C4-2B (cell line): ENCODE data around the gene UQCR11.
"Not testable (repeated sequence)": the region's sequence is repeated elsewhere in the genome, so short reads cannot be mapped to it uniquely, and the experiment has no call there.

Experiments
- H3K27ac ChIP-seq: fragments of 450-650 bp; 2 replicates; pipeline ENCODE4 v1.5.1; 2017
- ZFX ChIP-seq: fragments of 450-650 bp; IDR thresholded peaks from 2 replicates; pipeline ENCODE4 v1.6.1; 2017
- TF ChIP-seq, protein P1 (sequence below): fragments of 450-650 bp; conservative IDR thresholded peaks from 2 replicates; pipeline ENCODE4 v1.5.1; 2017; ENCODE audit warnings: mild to moderate bottlenecking

UQCR11 gene

DNA sequence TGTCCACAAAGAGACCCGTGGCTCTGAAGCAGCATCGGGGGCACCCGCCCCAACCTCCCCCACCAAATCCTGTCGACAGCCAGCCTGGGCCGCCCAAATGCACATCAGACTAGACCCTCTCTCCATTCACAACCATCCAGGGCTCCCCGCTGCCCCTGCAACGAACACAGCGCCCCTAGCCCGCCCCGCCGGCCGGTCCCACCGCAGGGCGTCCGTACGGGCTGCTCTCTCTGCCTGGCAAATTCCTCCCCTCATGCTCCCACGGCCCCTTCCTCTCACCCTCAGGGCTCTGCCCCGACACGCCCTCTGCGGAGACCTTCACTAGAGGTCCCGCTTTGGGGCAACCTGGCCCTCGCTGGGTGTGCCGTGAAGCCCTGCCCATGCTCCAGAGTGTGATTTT lies 40.0 kb upstream of the UQCR11 start:
- TF ChIP-seq, protein P1, sequence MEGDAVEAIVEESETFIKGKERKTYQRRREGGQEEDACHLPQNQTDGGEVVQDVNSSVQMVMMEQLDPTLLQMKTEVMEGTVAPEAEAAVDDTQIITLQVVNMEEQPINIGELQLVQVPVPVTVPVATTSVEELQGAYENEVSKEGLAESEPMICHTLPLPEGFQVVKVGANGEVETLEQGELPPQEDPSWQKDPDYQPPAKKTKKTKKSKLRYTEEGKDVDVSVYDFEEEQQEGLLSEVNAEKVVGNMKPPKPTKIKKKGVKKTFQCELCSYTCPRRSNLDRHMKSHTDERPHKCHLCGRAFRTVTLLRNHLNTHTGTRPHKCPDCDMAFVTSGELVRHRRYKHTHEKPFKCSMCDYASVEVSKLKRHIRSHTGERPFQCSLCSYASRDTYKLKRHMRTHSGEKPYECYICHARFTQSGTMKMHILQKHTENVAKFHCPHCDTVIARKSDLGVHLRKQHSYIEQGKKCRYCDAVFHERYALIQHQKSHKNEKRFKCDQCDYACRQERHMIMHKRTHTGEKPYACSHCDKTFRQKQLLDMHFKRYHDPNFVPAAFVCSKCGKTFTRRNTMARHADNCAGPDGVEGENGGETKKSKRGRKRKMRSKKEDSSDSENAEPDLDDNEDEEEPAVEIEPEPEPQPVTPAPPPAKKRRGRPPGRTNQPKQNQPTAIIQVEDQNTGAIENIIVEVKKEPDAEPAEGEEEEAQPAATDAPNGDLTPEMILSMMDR, result no peak
- no peak for TF ChIP-seq ZFX
- H3K27ac ChIP-seq, result no peak overlapping the region

DNA sequence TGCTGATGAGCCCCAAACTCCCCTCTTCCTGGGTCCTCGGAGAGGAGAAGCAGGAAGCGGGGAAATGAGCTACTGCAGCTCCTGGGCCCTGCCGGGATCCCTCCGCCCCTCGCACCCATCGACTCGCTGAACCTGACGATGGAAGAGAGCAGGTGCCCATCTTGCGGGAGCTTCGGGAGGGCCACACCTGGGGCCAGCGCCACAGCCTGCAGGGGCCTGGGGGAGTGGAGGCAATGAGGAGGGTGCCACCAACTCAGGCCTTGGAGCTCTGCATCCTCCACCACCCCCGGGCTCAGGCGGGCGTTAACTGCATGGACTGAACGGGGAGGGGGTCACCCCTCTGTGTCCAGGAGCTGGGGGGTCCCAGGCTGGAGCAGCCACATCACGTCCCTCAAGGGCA lies 38.8 kb upstream of the UQCR11 start:
- TF ChIP-seq, protein P1, result no peak
- no peak for TF ChIP-seq ZFX

DNA sequence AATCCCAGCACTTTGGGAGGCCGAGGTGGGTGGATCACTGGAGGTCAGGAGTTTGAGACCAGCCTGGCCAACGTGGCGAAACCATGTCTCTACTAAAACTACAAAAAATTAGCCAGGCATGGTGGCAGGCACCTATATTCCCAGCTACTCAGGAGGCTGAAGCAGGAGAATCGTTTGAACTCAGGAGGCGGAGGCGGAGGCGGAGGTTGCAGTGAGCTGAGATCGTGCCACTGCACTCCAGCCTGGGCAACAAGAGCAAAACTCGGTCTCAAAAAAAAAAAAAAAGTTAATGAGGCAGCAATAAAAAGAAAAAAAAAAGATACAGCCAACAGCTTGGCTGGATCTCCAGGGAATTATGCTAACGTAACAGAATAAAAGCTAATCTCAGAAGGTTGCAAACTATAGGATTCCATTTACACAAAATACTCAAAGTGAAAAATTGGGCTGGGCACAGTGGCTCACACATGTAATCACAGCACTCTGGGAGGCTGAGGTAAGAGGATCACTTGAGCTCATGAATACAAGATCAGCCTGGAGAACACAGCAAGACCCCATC lies 35.7 kb upstream of the UQCR11 start:
- not testable (repeated sequence) for H3K27ac ChIP-seq

More for the DNA sequence above, 38.8 kb upstream of the UQCR11 start:
- no peak overlapping the region for H3K27ac ChIP-seq

DNA sequence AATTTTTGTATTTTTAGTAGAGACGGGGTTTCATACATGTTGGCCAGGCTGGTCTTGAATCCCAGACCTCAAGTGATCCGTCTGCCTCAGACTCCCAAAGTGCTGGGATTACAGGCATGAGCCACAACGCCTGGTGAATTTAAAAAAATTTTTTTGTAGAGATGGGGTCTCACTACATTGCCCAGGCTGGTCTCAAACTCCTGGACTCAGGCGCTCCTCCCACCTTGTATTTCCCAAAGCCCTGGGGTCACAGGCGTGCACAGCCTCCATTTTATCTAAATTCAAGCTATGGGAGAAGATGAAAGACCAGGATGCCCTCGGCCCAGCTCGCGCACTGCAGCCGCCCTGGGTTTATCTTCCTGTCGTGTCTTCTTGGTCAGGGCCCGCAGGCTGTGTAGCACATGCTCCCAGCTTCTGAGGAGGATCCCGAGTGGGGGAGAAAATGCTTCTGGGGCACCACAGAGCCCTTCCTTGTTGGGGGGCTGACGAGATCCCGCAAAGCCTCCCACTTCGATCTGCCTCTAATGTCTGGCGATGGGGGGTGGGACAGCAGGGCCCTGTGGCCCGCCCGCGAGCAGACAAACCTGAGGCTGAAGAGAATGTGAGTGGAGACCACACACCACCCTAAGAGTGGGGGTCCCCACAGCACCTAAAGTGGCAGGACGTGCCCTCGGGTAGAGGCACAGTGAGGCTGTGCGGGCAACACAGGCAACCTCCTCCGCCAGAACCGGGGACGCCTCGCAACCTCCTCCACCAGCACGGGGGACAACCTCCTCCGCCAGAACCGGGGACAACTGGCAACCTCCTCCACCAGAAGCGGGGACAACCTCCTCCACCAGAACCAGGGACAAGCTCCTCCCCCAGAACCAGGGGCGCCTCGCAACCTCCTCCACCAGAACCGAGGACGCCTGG lies 31.3 kb upstream of the UQCR11 start:
- no peak for TF ChIP-seq ZFX
- TF ChIP-seq, protein P1, result no peak
- no peak overlapping the region for H3K27ac ChIP-seq

DNA sequence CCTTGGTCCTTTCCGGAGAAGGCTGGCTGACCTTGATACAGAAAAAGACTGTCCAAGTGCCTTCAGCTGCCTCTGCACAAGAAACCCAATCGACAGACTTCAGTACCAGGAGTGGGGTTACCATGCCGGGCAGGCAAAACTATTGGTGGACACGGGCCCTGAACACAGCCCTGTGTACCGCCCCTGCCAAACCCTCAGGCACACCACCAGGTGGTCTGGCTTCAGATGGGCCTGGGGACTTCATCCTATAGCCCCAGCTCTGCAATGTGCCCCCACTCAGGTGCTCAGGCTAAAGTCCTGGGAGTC lies 29.6 kb upstream of the UQCR11 start:
- no peak overlapping the region for H3K27ac ChIP-seq
- TF ChIP-seq, protein P1, result no peak
- TF ChIP-seq ZFX, result no peak

DNA sequence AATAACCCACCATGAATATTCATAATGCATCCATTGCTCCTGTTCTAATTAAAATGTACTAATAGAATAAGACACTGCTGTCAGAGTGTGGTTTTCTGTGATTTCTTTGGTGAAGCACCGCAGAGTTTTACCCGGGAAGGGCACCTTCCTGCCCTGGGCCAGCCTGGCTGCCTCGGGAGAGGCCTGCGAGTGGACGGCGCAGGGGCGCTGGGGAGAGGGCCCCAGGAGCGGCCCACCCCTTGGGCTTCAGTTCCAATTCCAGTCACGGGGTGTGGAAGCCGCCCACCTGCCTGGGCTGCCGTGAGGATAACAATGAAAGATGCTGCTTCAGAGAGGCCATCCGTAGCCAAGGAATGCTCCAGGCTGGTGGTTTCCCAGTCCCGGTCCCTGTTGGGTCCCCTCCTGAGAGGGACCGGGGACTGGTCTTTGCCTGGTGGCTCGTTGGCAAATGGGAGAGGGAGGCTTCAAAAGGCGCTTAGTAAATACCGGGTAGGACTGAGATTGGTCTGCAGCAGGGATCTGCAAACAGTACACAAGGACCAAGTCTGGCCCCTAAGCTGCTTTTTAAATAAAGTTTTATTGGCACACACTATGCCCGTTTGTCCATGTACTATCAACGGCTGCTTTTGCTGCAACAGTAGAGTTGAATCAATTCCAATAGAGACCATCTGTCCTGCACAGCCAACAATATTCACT lies 29.1 kb upstream of the UQCR11 start:
- no peak overlapping the region for H3K27ac ChIP-seq
- no peak for TF ChIP-seq ZFX
- TF ChIP-seq, protein P1, result no peak

DNA sequence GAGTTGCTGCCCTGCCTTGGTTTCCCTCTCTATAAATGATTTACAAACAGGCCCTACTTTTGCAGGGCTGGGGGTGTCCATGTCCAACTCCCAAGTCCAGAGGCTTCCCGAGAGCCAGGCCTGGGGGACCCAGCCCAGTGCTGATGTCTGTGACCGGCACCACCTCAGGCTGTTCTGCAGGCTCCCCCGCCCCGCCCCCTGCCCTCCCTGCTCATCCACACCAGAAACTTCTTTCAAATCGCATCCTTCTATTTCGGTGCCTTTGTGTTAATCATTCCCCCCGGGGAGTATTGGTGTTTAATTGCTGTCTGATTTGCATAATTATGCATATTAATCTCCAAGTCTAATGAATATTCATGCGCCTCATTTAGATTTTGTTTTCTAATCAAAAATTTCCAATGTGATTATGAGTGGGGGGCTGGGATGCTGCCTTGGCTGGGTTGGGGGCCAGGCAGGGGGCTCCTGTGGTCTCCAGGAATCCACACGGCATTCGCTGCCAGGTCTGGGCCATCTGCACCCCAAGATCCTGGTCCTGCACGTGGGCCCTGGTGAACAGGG lies 28.1 kb upstream of the UQCR11 start:
- TF ChIP-seq, protein P1, result no peak
- TF ChIP-seq ZFX, result no peak
- H3K27ac ChIP-seq, result no peak overlapping the region
